ENCODE data around the gene CIT. TPM values are rescaled to one million over a fixed set of nuclear protein-coding genes. Genes with fewer than 3 reads are reported as not detected.

The CIT gene
- total and polyA plus RNA-seq, 2 donors (not counting 3 experiments of a cell fraction or from before 2014, with no cell fraction given) = 13.3 to 61.8 TPM

GRCh38 chr12:119796292-119796691 lies 80.8 kb downstream of the CIT start:
- no peak overlapping the region for H3K9ac ChIP-seq (replicated peaks; ENCODE audit: extremely low read depth, insufficient read depth, low read length)
- no peak overlapping the region for H3K27ac ChIP-seq (ENCODE audit: insufficient read depth, low read depth, low read length)
- no peaks in the 10 kb centered on the region for H4K20me1 ChIP-seq (replicated peaks; ENCODE audit: control insufficient read depth, extremely low read depth, insufficient read depth, low read length)
- ChIA-PET POLR2A (no interaction called here), CTCF (interaction anchor here (1.4 kb wide), 1 partner anchor 15 kb away, joined by 5 read pairs; no protein-coding TSS in a partner anchor)
- TF ChIP-seq JUN (IDR thresholded peaks at IDR 0.05; ENCODE audit: borderline replicate concordance, insufficient read depth, insufficient read length, low read depth) = no peak
- no peak for TF ChIP-seq MYC (IDR thresholded peaks at IDR 0.05; ENCODE audit: low read depth, low read length)
- no peak for TF ChIP-seq FOS (IDR thresholded peaks at IDR 0.05; ENCODE audit: borderline replicate concordance, insufficient read depth, low read length)
- no peak for TF ChIP-seq GATA2 (IDR thresholded peaks at IDR 0.05; ENCODE audit: insufficient read depth, insufficient read length, low read depth, low read length)
- TF ChIP-seq EZH2 (IDR thresholded peaks at IDR 0.05; ENCODE audit: borderline replicate concordance, low read depth, low read length, severe bottlenecking) = no peak
- TF ChIP-seq CTCF (IDR thresholded peaks at IDR 0.05; ENCODE audit: extremely low read depth in 1 of 2, insufficient read depth in 1 of 2, low read depth in 1 of 2, low read length in 2 of 2) = no peak
- TF ChIP-seq MAX (IDR thresholded peaks at IDR 0.05; ENCODE audit: insufficient read depth, insufficient read length) = no peak
- TF ChIP-seq POLR2AphosphoS5 (IDR thresholded peaks at IDR 0.05; ENCODE audit: insufficient read depth, low read depth, low read length) = no peak
- TF ChIP-seq POLR2A (IDR thresholded peaks at IDR 0.05; ENCODE audit: low read depth, low read length) = no peak
- no peaks in the 10 kb centered on the region for H3K27me3 ChIP-seq (ENCODE audit: control insufficient read depth in 2 of 2, insufficient read depth in 2 of 2, low read length in 2 of 2)
- DNase-seq (ENCODE audit: low read depth, low spot score) (no peak), FAIRE-seq (no peak)
- H3K9me3 ChIP-seq (replicated peaks; ENCODE audit: control insufficient read depth, insufficient read depth, low read length) = no peaks in the 10 kb centered on the region
- dilution Hi-C loops (cut with MboI; ENCODE audit: extremely low pct_ligation_motif_present, low sequenced_read_pairs) (no loop called here), intact Hi-C loops (cut with micrococcal nuclease) (no loop called here)
- H3K4me2 ChIP-seq (ENCODE audit: insufficient read depth, low read length) = no peak overlapping the region
- no peak overlapping the region for H3K4me3 ChIP-seq (replicated peaks in 1 of 3; ENCODE audit: insufficient read depth in 1 of 3, low read depth in 1 of 3, low read length in 3 of 3)
- H3K4me1 ChIP-seq (ENCODE audit: control insufficient read depth, extremely low read depth, insufficient read depth, low read length) = no peaks in the 10 kb centered on the region
- BruUV-seq (replicated peaks) = no TSS peak
- no peak overlapping the region for H2AFZ ChIP-seq (ENCODE audit: low read depth, low read length)
- no peaks in the 10 kb centered on the region for H3K36me3 ChIP-seq (ENCODE audit: control insufficient read depth in 2 of 2, extremely low read depth in 1 of 2, insufficient read depth in 2 of 2, low read length in 2 of 2)
- H3K9me1 ChIP-seq (replicated peaks; ENCODE audit: control insufficient read depth, extremely low read depth, insufficient read depth, low read length) = no peaks in the 10 kb centered on the region
- no peaks in the 10 kb centered on the region for H3K79me2 ChIP-seq (ENCODE audit: control insufficient read depth, insufficient read depth, low read length)
